Central memory CD4-positive, alpha-beta T cell (primary cell): Measurements from ENCODE around the gene PRRT1B.

Experiments used
- DNase-seq: peaks from one replicate; pipeline ENCODE4 v3.0.0; 2022

PRRT1B gene

DNA sequence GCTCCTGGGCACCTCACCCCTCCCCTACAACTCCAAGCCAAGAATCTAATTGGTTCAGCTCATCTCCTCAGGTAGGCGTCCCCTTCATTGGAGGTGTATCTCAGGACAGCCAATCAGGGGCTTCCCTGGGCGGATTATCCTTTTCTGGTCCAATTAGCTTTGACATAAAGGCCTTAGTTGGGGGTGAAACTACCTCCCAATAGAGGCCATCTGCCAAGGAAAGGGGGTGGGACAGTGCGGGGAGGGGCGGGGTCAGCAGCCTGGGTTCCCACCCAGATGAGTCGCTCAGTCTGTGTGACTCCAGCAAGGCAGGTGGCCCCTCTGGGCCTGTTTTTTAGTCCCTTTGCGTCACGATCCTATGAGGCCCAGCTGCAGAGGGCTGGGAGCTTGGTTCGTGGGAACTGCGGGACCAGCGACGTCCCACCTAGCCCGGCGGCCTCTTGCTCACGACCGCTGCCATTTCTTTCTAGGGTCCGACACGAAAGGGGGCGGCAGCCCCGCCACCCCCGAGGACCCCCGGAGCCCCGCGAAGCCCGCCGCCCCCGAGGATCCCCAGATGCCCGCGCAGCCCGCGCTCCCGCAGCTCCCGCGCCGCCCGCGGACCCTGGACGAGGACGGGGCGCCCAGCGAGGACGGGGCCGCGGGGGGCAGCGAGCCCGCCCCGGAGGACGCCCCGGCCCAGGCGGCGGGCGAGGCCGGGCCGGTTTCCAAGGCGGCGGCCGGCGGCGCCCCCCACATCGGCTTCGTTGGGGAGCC is 8.9 kb downstream of the PRRT1B start:
- DNase-seq = no peak

DNA sequence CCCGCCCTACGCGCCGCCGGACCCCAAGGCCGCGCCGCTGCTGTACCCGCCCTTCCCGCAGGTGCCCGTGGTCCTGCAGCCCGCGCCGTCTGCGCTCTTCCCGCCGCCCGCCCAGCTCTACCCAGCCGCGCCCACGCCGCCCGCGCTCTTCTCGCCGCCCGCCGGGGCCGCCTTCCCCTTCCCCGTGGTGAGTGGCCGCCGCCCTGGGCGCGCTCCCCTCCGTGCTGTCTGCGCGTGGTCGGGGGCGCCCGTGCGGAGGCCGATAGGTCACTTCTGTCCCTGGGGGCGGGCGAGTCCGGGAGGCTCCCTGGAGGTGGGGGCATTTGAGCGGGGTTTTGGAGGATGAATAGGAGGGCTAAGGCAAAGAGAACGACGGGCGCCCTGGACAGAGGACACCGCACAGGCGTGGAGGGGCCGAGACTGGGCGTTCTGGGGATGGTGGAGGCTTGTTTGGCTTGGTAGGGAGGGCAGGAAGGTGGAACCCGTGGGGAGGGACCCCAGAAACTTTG is 9.6 kb downstream of the PRRT1B start:
- DNase-seq = no peak

DNA sequence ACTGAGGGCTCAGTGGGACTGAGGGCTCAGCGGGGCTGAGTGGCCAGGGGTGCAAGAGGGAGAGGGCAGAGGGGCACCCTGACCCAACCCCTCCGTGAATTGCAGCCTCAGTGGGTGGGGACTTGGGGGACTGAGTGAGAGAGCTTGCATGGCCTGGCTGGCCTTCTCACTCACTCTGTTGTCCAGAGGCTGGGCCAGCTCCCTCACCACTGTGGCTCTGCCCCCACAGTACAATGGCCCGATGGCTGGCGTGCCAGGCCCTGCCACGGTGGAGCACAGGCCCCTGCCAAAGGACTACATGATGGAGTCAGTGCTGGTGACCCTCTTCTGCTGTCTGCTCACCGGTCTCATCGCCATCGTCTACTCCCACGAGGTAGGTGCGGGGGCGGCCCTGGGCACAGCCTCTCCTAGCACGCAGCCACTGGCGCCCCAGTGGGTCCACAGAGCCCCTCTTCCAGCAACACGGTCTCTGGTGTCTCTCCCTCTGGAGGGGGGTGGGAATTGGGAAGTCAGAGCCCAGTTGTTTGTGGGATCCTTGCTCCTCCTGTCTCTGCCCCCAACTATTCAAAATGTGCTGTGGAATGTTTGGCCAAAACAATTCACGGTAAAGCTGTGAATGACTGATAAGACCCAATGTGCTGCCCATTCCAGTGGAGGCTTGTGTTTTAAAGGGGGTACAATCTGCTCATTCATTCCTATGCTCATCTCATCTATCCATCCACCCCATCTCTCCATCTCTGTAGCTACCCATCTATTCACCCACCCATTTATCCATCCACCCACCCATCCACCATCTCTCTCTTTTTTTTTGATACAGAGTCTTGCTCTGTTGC is 10.7 kb downstream of the PRRT1B start:
- no peak for DNase-seq

DNA sequence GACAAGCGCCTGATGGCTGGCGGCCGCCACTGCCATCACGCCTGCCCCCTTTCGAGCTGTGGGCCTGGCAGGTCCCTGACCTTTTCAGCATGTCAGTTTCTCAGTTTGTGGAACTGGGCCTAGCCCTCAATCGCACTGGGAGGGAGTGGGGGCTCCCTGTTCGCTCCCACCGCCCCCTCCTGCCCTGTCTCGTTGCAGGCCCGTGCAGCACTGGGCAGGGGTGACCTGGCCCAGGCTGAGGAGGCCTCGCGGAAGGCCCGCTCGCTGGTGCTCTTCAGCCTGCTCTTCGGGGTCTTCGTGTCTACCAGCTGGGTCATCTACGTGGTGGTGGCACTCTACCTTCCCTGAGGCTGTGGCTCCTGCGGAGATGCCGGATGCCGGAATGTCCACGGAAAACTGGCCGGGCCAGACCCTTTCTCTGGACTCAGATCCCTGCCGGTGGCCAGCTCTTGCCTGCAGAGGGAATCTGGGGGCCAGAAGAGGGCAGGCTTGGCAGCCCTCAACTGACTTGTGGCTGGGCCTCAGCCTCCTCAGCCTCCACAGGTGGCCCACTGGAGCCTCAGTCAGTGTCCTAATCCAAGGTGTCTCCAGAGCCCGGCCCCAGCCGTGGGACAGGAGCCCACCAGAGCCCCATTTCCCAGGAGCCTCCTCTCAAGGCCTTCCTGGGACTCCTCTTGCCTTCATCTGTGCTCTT is 12.7 kb downstream of the PRRT1B start:
- no peak for DNase-seq

DNA sequence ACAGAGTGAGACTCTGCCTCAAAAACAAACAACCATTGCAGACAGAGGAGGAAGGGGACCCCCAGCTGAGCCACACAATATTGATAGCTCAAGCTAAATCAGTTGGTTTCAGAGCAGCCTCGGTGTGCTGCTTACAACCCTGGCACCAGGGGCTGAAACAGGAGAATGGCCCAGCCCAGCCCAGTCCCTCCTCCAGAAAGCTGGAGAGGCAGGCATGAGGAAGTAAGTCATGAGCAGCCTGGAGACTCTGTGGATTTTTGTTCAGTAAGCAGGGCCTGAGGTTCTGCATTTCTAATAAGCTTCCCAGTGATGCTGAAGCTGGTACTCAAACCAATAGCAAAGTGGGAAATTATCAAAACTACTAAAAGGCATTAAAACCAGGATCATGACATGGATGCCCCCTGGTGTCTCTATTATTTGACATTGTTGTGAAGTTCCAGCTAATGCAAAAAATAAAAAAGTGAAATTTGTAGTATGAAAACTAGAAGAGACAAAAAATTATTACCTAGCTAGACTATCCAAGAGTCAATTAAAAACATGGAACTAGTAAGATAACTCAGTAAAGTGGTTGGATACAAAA is 14.2 kb downstream of the PRRT1B start:
- no peak for DNase-seq

DNA sequence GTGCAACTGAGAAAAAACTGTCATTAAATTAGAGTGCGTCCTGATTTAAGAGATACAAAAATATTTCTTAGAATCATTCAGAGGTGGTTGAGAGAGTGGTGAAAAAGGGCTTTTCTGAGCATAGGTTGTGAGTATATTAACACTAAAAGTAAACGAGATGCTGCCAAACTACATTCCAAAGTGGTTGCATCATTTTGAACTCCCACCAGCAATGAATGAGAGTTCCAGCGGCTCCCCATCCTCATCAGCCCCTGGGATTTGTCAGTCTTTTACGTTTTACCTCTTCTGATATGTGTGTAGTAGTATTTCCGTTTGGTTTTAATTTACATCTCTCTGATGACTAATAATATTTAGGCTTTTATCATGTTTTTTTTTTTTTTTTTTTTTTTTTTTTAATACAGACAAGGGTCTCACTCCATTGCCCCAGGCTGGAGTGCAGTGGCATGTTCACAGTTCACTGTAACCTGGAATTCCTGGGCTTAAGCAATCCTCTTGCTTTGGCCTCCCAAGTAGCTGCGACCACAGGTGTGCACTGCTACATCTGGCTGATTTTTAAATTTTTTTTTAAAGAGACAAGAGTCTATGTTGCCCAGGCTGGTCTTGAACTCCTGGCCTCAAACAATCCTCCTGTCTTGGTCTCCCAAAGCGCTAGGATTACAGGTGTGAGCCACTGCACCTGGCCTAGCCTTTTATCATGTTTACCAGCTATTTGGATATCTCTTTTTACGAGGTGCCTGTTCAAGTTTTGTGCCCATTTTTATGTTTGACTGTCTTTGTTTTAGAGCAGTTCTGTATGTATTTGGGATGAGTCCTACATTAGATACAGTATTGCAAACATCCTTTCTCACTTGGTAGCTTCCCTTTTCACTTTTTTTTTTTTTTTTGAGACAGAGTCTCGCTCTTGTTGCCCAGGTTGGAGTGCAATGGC is 17.0 kb downstream of the PRRT1B start:
- DNase-seq = no peak

DNA sequence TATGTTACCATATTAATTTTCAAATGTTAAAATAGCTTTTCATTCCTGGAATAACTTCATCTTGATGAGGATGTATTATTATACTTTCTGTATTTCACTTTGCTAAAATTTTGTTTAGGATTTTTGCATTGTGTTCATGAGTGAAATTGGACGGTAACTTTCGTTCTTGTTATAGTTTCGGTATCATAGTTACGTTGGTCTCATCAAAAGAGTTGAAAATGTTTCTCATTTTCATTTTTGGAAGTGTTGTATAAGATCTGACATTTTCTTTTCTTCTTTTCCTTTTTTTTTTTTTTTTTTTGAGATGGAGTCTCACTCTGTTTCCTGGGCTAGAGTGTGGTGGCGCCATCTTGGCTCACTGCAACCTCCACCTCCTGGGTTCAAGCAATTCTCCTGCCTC is 20.0 kb downstream of the PRRT1B start:
- no peak for DNase-seq

DNA sequence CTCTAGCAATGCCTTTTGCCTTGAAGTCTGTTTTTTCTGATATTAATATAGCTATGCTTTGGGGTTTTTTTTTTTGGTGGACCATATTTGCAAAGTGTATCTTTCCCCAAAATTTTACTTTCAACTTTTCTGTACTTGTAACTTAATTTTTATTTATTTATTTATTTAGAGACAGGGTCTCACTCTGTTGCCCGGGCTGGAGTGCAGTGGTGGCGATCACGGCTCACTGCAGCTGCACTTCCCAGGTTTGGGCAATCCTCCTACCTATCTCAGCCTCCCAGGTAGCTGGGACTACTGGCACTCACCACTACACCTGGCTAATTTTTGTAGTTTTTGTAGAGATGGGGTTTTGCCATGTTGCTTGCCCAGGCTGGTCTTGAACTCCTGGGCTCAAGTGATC is 20.8 kb downstream of the PRRT1B start:
- DNase-seq = no peak

DNA sequence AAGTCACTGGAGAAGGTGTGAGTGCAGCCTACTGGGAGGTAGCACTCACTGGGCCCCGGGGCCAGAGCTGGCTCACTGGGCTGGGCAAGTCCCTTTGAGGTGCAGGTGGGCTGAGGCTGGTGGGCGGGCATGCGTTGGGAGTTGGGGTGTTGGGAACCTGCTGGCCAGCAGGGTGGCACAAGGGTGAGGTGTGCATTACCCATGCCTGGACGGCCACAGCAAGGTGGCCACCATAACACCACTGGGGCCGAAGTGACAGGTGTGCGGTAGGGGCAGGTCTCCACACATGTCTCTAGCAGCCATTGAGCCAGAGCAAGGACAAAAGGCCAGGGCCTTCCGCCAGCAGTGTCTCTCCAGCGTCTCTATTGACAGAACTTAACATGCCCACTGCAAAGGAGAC is 22.6 kb downstream of the PRRT1B start:
- DNase-seq = no peak

DNA sequence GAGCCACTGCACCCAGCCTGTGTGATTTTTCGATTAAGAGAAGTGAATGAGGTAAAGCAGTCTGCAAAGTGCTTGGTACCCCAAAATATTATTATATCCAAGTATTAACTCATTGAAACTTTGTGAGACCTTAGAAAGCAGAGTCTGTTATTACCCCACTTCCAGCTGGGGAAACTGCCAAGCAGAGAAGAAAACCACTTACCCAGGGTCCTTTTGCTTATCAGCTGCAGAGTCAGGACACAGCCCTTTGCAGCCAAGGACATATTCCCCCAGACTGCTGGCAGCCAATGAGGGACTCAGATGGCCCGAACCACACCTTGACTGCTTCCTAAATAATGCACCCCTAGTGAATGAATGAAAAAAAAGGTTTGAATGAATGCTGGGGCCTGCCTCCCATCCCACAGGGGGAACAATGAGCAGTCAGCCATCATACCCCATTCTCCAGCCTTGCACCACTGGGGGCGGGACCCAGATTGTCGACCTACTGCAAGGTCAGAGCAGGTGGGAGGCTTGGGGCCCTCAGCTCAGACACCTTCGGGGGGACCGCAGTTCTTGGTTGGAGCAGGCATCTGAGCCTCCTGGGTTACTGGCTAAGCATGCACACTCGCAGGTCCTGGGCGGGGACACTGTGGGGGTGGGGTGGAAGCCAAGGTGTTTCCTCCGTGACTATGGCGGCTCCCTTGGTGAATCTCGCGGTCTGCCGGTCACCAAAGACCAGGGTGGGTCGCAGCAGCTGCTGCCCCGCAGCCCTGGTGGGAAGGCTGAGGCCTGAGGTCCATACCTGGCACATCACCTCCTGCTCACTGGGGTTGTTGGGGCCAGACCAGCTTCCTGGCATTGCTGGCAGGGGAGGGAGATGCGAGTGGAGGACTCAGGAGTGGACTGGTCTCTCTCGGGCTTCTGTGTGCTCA is 29.7 kb downstream of the PRRT1B start:
- DNase-seq = no peak

DNA sequence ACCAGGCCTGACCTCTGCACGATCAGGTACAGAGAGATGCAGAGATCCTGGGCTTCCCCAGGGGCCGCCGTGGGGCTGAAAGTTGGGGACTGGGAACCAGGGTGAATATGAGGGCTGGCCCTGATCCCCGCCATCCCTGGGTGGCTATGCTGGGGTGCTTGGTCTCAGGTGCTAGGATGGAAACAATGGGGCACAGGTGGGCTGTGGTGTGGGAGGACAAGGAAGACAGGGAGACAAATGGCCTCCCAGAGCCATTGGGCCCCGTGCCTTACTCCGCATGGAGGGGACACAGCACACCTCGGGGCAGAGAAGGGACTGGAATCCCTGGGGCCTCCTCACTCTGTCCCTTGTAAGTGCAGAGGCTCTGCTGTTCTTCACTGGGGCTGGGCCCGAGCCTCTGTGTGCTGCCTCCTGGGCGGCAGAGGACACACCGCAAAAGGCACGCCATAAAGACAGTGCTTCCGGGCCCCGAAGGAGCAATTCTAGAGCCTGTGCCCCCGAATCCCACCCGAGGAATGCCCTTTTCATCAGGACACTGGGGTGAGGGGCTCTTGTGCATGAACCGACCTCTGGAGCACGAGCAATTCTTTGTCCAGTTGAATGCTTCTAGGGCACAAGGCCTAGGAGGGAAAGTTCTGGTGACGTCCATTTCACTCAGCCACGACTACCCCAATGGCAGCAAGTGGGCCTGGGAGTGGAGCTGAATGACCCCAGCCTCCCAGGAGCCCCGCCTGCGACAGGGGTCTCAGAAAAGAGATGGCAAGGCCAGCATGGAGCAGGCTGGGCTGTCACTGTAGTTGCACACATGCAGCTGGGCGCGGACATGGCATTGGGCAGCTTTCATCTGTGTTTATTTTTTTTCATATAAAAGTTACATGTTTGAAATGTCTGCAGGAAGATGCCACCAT is 30.9 kb downstream of the PRRT1B start:
- no peak for DNase-seq

DNA sequence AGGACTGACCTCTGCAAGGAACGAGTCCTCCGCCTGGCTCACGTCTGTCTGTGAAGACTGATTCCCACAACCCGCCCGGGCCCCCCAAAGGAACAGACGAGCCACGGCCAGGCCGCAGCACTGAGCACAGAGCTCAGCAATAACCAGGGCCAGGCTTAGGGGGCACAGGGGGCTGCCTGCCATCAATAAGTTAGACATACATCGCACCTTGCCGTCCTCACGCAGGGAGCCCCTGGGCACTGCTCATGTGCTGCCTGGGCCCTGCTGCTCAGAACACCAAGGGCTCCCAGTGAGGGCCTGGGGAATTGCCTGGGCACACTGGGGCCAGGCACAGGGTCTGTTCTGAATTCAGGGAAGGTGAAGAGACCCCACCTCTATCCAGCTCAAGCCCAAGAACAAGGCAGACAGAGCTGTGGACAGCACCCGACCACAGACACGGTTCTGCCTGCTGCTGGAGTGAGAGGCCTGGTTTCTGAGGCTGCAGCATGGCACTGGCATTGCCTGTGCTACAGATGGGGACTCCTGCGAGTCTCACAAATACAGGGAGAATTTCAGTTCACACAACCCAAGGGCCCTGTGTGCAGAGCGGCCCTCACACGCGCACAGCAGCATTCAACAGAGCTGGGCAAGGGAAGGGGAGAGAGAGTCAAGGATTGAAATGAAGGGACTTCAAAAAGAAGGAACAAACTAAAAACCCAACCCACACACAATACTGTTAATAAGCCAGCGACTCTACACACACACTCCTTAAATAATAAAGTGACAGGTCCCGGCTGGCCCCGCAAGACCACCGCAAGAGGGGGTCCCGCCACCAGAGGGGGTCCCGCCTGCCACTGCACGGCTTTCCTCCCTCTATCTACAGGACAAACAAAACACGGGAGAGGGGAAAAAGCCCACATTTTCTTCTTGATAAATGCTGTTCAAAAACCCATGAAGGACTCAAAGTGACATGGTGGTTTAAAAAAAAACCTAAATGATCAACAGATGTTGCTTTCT is 32.0 kb downstream of the PRRT1B start:
- no peak for DNase-seq

DNA sequence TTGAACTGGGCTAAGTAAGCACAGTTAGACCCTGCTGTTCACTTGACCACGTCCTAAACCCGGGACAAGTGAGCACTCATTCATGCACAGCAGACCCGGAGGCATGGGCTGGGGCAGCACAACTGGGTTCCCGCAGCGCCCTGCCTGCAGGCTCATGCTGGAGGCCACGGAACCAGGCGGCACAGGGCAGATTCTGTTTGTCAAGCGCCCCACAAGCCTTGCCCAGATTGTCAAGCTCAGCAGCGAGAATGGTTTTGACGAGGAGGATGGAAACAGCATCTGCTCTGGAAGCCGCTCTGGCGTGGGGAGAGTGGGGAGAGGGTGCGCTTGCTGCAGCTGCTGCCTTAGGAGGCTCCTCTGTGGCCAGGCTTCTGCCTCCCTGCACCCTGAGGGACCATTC is 32.7 kb downstream of the PRRT1B start:
- no peak for DNase-seq

DNA sequence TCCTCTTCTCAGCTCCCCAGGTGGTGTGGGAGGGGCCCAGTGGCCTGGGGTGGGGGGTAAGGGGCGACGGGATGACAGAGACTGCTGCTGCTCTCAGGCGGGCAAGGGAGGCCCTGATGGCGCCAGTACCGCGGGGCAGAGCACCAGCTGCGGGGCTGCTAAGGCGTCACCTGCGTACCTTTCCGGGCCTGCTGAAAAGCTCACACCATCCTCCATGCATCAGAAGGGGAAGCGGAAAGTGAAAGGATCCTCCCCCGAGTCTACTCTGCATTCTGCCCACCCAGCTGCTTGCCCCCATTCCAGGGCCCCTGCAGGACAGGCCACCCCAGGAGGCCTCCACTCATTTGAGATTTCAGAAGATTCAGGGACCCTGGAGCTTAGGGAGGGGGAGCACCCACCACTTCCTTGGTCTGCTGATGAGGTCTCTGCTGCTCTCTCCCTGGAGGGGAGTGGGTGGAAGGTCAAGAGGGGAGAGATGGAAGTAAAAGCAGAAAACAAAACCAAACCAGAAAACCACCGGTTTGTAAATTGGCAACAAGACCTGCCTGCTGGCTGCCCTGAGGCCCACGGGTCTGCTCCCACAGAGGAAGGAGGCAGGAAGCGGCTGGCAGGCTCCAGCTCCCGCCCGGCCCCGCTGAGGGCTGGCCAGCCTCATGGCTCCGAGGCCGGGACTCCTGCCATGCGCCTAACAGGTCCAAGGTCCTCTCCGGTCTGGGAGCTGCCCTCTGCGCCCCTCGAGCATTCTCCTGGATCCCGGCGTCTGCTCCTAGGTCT is 33.6 kb downstream of the PRRT1B start:
- DNase-seq = peak; percentile 58

DNA sequence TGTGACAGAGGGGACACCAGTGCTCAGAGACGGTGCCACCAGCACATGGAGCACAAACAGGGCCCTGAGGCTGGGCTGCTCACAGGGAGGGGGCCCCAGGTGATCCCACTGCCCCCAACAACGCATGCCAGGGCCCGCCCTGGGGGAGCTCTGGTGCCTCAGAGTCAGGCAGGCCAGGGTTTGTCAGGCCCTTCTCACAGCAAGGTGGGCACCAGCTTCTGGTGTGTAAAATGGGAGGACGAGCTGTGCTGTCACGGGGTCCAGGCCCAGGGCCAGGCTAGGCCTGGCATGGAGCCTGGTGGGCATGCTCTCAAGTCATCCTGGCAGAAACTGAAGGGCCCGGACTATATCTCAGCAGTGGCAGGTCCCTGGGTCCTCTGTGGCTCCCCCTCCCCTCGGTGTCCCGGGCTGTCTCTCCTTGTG is 34.5 kb downstream of the PRRT1B start:
- DNase-seq = no peak

DNA sequence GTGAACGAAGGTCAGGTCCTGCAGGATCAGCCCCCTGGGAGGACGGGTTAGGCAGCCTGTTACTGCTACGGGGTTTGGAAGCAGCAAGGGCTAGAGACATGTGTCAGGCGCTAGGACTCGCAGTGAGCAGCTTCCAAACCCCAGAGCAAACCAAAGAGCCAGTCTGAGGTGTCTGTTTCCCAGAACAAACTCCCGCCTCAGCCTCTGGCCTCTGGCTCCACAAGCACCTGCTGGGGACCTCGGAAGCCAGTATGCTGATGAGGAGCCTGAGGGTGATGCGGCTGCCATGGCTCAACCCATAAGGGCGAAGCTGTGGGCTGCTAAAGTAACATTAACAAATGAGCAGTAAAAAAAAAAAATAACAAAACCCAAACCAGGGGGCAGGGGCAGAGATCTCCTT is 35.0 kb downstream of the PRRT1B start:
- no peak for DNase-seq

DNA sequence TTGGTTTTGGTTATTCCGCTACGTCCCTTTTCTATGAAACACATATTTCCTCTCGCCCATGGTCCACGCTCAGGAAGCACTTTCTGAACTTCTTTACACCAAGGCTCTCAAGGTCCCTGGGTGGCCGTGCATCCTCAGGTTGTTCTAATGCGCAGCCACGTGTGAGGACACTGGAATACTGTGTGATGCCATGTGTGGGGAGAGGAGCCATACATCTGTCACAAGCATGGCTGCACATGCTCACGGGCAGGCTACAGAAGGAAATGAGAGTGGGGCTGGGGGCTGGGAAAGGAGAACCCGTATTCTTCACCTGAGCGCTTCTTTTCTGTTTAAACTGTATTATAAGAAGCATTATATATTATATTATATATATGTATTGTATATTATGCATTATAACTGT is 36.7 kb downstream of the PRRT1B start:
- no peak for DNase-seq
